Sigmoid colon (tissue), 4 donors: ENCODE results near the gene ARHGAP9.

Experiments used
- EP300 ChIP-seq, 4 donors: sonication (generic); formaldehyde crosslinking; IDR thresholded peaks; one replicate each; pipeline ENCODE4 v1.6.1; 2017; ENCODE audit warnings: antibody characterized with exemption in 4 of 4
- POLR2A ChIP-seq, 2 donors: fragments of 450-650 bp; IDR thresholded peaks; one replicate each; pipeline ENCODE4 v1.6.1; 2016; ENCODE audit warnings: antibody characterized with exemption in 2 of 2, mild to moderate bottlenecking in 2 of 2, moderate library complexity in 2 of 2
- POLR2AphosphoS5 ChIP-seq, 4 donors: sonication (generic); formaldehyde crosslinking; IDR thresholded peaks; one replicate each; pipeline ENCODE4 v1.6.1; 2017; ENCODE audit warnings: antibody characterized with exemption in 4 of 4
- TF ChIP-seq, protein P1 (sequence below), 4 experiments: fragments of 450-650 bp in 3 of 4; fragments of 200-600 bp in 1 of 4; IDR thresholded peaks; one replicate each; pipeline ENCODE4 v1.5.1; 2016 to 2019; ENCODE audit warnings: antibody characterized with exemption in 4 of 4, mild to moderate bottlenecking in 3 of 4, moderate library complexity in 2 of 4

- TF ChIP-seq POLR2A (IDR thresholded peaks at IDR 0.05) (no peak), POLR2AphosphoS5 (IDR thresholded peaks at IDR 0.05) (no peak), EP300 (IDR thresholded peaks at IDR 0.05) (no peak)
- TF ChIP-seq, protein P1, sequence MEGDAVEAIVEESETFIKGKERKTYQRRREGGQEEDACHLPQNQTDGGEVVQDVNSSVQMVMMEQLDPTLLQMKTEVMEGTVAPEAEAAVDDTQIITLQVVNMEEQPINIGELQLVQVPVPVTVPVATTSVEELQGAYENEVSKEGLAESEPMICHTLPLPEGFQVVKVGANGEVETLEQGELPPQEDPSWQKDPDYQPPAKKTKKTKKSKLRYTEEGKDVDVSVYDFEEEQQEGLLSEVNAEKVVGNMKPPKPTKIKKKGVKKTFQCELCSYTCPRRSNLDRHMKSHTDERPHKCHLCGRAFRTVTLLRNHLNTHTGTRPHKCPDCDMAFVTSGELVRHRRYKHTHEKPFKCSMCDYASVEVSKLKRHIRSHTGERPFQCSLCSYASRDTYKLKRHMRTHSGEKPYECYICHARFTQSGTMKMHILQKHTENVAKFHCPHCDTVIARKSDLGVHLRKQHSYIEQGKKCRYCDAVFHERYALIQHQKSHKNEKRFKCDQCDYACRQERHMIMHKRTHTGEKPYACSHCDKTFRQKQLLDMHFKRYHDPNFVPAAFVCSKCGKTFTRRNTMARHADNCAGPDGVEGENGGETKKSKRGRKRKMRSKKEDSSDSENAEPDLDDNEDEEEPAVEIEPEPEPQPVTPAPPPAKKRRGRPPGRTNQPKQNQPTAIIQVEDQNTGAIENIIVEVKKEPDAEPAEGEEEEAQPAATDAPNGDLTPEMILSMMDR (IDR thresholded peaks at IDR 0.05): no peak
Measured at GRCh38 chr12:57498132-57498502, 18.5 kb upstream of the ARHGAP9 start.
